ENCODE results near the gene RAB3A.

RAB3A gene

DNA sequence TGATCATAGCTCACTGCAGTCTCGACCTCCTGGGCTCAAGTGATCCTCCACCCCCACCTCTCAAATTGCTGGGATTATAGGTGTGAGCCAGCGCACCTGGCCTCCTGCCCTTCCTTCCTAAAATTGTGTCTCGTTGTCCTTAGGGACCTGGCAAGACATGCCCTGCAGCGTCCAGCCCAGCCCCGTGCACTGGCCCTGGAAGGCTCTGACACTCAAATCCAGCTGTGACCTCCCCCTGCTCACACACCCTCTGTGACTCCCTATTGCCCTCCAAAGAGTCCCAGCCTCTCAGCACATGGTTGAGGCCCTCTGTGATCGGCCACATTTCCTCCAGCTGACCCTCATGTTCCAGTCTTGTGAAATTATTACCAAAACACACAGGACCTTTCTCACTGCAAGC lies 5.9 kb downstream of the RAB3A start:
- TF ChIP-seq TCF12 (IDR thresholded peaks at IDR 0.05; ENCODE audit: low read depth) (no peak), RAD21 (IDR thresholded peaks at IDR 0.05; ENCODE audit: low read depth) (no peak), REST (IDR thresholded peaks at IDR 0.05; ENCODE audit: low read depth) (no peak), CREB1 (IDR thresholded peaks at IDR 0.05; ENCODE audit: low read depth) (no peak), FOXM1 (IDR thresholded peaks at IDR 0.05; ENCODE audit: borderline replicate concordance, low read depth) (no peak), ZBTB7A (IDR thresholded peaks at IDR 0.05; ENCODE audit: low read depth) (no peak), TEAD4 (IDR thresholded peaks at IDR 0.05) (no peak), TAF1 (IDR thresholded peaks at IDR 0.05; ENCODE audit: low read depth) (no peak), EGR1 (IDR thresholded peaks at IDR 0.05) (no peak), EP300 (IDR thresholded peaks at IDR 0.05; ENCODE audit: borderline replicate concordance) (no peak)
- TF ChIP-seq, protein P1, sequence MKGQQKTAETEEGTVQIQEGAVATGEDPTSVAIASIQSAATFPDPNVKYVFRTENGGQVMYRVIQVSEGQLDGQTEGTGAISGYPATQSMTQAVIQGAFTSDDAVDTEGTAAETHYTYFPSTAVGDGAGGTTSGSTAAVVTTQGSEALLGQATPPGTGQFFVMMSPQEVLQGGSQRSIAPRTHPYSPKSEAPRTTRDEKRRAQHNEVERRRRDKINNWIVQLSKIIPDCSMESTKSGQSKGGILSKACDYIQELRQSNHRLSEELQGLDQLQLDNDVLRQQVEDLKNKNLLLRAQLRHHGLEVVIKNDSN (IDR thresholded peaks at IDR 0.05) = no peak
- TF ChIP-seq, protein P2, sequence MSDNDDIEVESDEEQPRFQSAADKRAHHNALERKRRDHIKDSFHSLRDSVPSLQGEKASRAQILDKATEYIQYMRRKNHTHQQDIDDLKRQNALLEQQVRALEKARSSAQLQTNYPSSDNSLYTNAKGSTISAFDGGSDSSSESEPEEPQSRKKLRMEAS (IDR thresholded peaks at IDR 0.05) = no peak

DNA sequence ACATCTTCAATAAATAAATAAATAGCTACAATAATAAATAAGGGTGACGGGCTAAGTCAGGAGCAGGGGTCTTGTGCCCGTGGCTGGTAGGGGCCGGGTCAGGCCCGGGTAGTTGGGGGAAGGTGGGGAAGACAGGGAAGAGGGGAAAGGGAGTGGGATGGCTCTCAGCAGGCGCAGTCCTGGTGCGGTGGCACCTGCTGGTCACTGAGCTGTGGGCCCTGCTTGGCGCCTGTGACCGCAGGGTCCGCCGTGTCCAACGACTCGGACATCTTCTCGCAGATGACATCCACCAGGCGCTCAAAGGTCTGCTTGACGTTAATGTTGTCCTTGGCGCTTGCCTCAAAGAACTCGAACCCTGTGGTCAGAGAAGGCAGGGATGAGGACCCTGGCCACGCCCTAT lies 6.5 kb downstream of the RAB3A start:
- TF ChIP-seq RAD21 (IDR thresholded peaks at IDR 0.05; ENCODE audit: low read depth) = no peak

- TF ChIP-seq FOXM1 (IDR thresholded peaks at IDR 0.05; ENCODE audit: borderline replicate concordance, low read depth) = no peak
- no peak for TF ChIP-seq TAF1 (IDR thresholded peaks at IDR 0.05; ENCODE audit: low read depth)
- TF ChIP-seq YY1 (IDR thresholded peaks at IDR 0.05; ENCODE audit: low read depth) = no peak
- TF ChIP-seq TEAD4 (IDR thresholded peaks at IDR 0.05) = no peak
- TF ChIP-seq EGR1 (IDR thresholded peaks at IDR 0.05) = no peak
- TF ChIP-seq, protein P2 (IDR thresholded peaks at IDR 0.05) = no peak
- TF ChIP-seq NFIC (IDR thresholded peaks at IDR 0.05) = no peak
- no peak for TF ChIP-seq CEBPB (IDR thresholded peaks at IDR 0.05)
- TF ChIP-seq ZBTB7A (IDR thresholded peaks at IDR 0.05; ENCODE audit: low read depth) = no peak
- TF ChIP-seq TCF12 (IDR thresholded peaks at IDR 0.05; ENCODE audit: low read depth) = no peak
- no peak for TF ChIP-seq EP300 (IDR thresholded peaks at IDR 0.05; ENCODE audit: borderline replicate concordance)
- no peak for TF ChIP-seq CREB1 (IDR thresholded peaks at IDR 0.05; ENCODE audit: low read depth)
- no peak for TF ChIP-seq REST (IDR thresholded peaks at IDR 0.05; ENCODE audit: low read depth)
Measured at GRCh38 chr19:18196511-18196845, 7.4 kb downstream of the RAB3A start.

- TF ChIP-seq CEBPB (IDR thresholded peaks at IDR 0.05) (no peak), TEAD4 (IDR thresholded peaks at IDR 0.05) (no peak), REST (IDR thresholded peaks at IDR 0.05; ENCODE audit: low read depth) (no peak), FOXM1 (IDR thresholded peaks at IDR 0.05; ENCODE audit: borderline replicate concordance, low read depth) (no peak), NFIC (IDR thresholded peaks at IDR 0.05) (no peak), TAF1 (IDR thresholded peaks at IDR 0.05; ENCODE audit: low read depth) (no peak), RAD21 (IDR thresholded peaks at IDR 0.05; ENCODE audit: low read depth) (no peak), TCF12 (IDR thresholded peaks at IDR 0.05; ENCODE audit: low read depth) (no peak), ZBTB7A (IDR thresholded peaks at IDR 0.05; ENCODE audit: low read depth) (no peak), EGR1 (IDR thresholded peaks at IDR 0.05) (no peak), EP300 (IDR thresholded peaks at IDR 0.05; ENCODE audit: borderline replicate concordance) (no peak), CREB1 (IDR thresholded peaks at IDR 0.05; ENCODE audit: low read depth) (no peak), YY1 (IDR thresholded peaks at IDR 0.05; ENCODE audit: low read depth) (no peak)
- TF ChIP-seq, protein P1 (IDR thresholded peaks at IDR 0.05) = no peak
- TF ChIP-seq, protein P2 (IDR thresholded peaks at IDR 0.05) = no peak
Measured at GRCh38 chr19:18194554-18195238, 9.1 kb downstream of the RAB3A start.

Data from Ishikawa (cell line).